ENCODE results near the gene NBPF12.
"Not testable (repeated sequence)": the region's sequence is repeated elsewhere in the genome, so short reads cannot be mapped to it uniquely, and the experiment has no call there.

DNA sequence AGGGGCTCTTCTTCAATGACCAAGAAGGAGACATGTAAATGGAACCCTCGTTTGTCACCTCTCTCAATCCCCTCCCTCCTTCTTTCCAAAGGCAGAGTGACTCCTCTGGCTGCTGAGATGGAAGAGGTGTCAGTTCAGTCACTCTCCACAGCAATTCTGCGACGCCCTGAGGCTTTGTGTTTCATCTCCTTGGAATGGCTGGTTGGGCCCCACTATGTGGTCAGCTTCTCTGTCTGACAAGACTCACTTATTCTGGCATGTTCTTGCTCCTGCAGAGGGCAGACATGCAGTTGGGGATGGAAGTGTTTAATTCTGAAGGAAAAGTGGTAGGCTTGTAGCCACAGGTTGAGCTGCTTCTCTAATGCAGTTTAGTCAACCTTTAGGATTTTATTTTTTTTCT lies 25.1 kb upstream of the NBPF12 start:
- not testable (repeated sequence) for TF ChIP-seq POLR2A (IDR thresholded peaks at IDR 0.05); POLR2AphosphoS5 (IDR thresholded peaks at IDR 0.05; ENCODE audit: insufficient read depth in 1 of 2, low read depth in 1 of 2)
- TF ChIP-seq, protein P1, sequence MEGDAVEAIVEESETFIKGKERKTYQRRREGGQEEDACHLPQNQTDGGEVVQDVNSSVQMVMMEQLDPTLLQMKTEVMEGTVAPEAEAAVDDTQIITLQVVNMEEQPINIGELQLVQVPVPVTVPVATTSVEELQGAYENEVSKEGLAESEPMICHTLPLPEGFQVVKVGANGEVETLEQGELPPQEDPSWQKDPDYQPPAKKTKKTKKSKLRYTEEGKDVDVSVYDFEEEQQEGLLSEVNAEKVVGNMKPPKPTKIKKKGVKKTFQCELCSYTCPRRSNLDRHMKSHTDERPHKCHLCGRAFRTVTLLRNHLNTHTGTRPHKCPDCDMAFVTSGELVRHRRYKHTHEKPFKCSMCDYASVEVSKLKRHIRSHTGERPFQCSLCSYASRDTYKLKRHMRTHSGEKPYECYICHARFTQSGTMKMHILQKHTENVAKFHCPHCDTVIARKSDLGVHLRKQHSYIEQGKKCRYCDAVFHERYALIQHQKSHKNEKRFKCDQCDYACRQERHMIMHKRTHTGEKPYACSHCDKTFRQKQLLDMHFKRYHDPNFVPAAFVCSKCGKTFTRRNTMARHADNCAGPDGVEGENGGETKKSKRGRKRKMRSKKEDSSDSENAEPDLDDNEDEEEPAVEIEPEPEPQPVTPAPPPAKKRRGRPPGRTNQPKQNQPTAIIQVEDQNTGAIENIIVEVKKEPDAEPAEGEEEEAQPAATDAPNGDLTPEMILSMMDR (IDR thresholded peaks at IDR 0.05) = not testable (repeated sequence)

Data from vagina (tissue), 2 donors.